Neutrophil (primary cell): ENCODE measurements around the gene MCM3AP.

Experiments
- H3K27ac ChIP-seq: fragments of 200-600 bp; sonication (generic); 2 replicates; pipeline ENCODE4 v1.5.1; 2016; ENCODE audit warnings: mild to moderate bottlenecking, moderate library complexity
- H3K27me3 ChIP-seq: fragments of 200-600 bp; sonication (generic); 2 replicates; pipeline ENCODE4 v1.6.0; 2016; ENCODE audit warnings: mild to moderate bottlenecking
- H3K36me3 ChIP-seq: fragments of 200-600 bp; sonication (generic); 2 replicates; pipeline ENCODE4 v1.5.1; 2017
- H3K4me1 ChIP-seq, 2 experiments: fragments of 200-600 bp in 1 of 2; sonication (generic) in 1 of 2; 1 replicate in 1 of 2; 2 replicates in 1 of 2; pipeline versions ENCODE4 v1.5.1 to v1.6.1; 2013 to 2016; ENCODE audit warnings: low read depth in 1 of 2, low read length in 1 of 2, mild to moderate bottlenecking in 1 of 2, moderate library complexity in 1 of 2; ENCODE audit not compliant: control insufficient read depth in 1 of 2, insufficient read depth in 1 of 2
- H3K4me3 ChIP-seq, 2 experiments: fragments of 200-600 bp in 1 of 2; sonication (generic) in 1 of 2; 1 replicate in 1 of 2; 2 replicates in 1 of 2; pipeline ENCODE4 v1.5.1; 2013 to 2016; ENCODE audit warnings: low read depth in 1 of 2, low read length in 1 of 2, mild to moderate bottlenecking in 1 of 2, moderate library complexity in 1 of 2
- H3K9me3 ChIP-seq: fragments of 200-600 bp; sonication (generic); 2 replicates; pipeline ENCODE4 v1.5.1; 2016
- TF ChIP-seq, protein P1 (sequence below): fragments of 200-600 bp; sonication (generic); IDR thresholded peaks from 2 replicates; pipeline ENCODE4 v1.5.1; 2016; ENCODE audit warnings: antibody characterized with exemption

The MCM3AP gene

GRCh38 chr21:46285206-46285661 is at the start of gene MCM3AP:
Gene MCM3AP, minus strand, starts transcription at chr21:46285611. Its CDS starts 325 bp downstream, at chr21:46285286.
- H3K4me3 ChIP-seq = peak within 1 kb of the TSS; percentile 82 to 89
- no peaks in the 10 kb centered on the region for H3K9me3 ChIP-seq
- no peaks in the 10 kb centered on the region for H3K27me3 ChIP-seq
- peaks cover 29 to 37% of the 10 kb centered on the region in 2 experiments for H3K4me1 ChIP-seq
- H3K36me3 ChIP-seq = peaks cover 15% of the 10 kb centered on the region
- peak within 1 kb of the TSS; percentile 90 for H3K27ac ChIP-seq
- TF ChIP-seq, protein P1, sequence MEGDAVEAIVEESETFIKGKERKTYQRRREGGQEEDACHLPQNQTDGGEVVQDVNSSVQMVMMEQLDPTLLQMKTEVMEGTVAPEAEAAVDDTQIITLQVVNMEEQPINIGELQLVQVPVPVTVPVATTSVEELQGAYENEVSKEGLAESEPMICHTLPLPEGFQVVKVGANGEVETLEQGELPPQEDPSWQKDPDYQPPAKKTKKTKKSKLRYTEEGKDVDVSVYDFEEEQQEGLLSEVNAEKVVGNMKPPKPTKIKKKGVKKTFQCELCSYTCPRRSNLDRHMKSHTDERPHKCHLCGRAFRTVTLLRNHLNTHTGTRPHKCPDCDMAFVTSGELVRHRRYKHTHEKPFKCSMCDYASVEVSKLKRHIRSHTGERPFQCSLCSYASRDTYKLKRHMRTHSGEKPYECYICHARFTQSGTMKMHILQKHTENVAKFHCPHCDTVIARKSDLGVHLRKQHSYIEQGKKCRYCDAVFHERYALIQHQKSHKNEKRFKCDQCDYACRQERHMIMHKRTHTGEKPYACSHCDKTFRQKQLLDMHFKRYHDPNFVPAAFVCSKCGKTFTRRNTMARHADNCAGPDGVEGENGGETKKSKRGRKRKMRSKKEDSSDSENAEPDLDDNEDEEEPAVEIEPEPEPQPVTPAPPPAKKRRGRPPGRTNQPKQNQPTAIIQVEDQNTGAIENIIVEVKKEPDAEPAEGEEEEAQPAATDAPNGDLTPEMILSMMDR = no peak

DNA sequence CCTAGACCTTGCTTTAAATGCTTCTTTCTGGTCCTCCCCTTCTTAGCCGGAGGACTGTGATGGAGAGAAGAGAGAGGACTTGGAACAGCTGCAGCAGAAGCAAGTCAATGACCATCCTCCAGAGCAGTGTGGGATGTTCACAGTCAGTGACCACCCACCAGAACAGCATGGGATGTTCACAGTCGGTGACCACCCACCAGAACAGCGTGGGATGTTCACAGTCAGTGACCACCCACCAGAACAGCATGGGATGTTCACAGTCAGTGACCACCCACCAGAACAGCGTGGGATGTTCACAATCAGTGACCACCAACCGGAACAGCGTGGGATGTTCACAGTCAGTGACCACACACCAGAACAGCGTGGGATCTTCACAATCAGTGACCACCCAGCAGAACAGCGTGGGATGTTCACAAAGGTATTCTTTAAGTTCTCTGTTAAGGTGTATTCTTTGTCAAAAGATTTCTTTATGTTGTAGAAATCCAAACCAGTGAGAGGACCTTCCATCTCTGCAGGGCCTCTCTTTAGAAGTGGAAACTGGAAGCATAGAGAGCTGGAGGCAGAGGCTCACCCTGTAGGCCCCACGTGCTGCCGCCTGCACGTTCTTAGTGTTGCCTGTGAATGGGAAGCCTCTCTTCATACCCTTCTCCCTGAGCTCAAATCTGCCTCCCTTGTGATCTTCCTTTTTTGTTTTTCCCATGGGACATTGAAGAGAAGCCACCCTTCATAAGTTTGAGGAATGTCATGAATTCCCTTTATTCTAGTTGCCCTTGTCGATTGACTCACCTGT is 49.1 kb upstream of the MCM3AP start:
- Histone ChIP-seq H3K9me3 (no peaks in the 10 kb centered on the region), H3K27ac (no peak overlapping the region), H3K36me3 (peaks cover 54% of the 10 kb centered on the region), H3K4me3 (no peak overlapping the region), H3K4me1 (no peaks in the 10 kb centered on the region), H3K27me3 (no peaks in the 10 kb centered on the region)
- TF ChIP-seq, protein P1 = no peak

- H3K4me3 ChIP-seq = no peak overlapping the region
- no peak overlapping the region for H3K27ac ChIP-seq
- peaks cover 11% of the 10 kb centered on the region for H3K36me3 ChIP-seq
- no peaks in the 10 kb centered on the region for H3K9me3 ChIP-seq
- TF ChIP-seq, protein P1 = no peak
- H3K27me3 ChIP-seq = no peaks in the 10 kb centered on the region
- peaks cover 10 to 12% of the 10 kb centered on the region in 2 experiments for H3K4me1 ChIP-seq
Observed at GRCh38 chr21:46329796-46330195, 44.4 kb upstream of the MCM3AP start.

DNA sequence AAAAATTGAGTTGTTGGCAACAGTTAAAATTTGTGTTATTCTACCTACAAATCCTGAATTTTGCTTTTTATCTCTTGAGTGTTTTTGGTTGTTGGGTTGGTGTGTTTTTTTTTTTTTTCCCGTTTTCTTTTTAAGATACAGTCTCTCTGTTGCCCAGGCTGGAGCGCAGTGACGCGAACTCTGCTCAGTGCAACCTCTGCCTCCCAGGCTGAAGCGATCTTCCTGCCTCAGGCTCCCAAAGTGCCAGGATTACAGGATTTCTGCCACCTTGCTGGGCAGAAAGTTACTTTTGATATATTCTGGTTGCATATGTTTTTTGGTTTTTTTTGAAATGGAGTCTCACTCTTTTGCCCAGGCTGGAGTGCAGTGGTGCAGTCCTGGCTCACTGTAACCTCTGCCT is 42.7 kb upstream of the MCM3AP start:
- Histone ChIP-seq H3K4me3 (no peak overlapping the region), H3K9me3 (no peaks in the 10 kb centered on the region), H3K27me3 (no peaks in the 10 kb centered on the region), H3K27ac (no peak overlapping the region), H3K36me3 (peaks cover 9% of the 10 kb centered on the region), H3K4me1 (peaks cover 15 to 16% of the 10 kb centered on the region in 2 experiments)
- TF ChIP-seq, protein P1 = no peak

DNA sequence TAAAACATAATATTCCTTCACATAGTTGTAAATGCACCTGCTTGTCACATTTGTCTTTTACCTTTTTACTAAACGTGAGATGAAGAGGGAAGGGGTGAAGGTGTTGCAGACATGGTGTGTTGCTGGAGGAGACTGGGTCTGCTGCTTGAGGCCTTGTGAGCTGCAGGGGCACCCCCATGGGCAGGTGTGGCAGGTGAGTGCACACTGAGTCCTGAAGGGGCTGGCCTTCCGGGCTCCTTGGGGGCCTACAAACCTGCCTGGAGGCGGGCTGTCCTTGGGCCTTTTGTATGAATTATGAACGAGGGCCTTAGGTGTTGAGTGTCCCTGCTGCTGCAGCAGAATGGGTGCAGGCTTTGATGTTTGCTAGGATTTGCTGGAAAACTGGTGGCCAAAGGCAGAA is 42.3 kb upstream of the MCM3AP start:
- Histone ChIP-seq H3K4me3 (no peak overlapping the region), H3K27me3 (no peaks in the 10 kb centered on the region), H3K4me1 (peaks cover 19 to 20% of the 10 kb centered on the region in 2 experiments), H3K36me3 (peaks cover 9% of the 10 kb centered on the region), H3K27ac (no peak overlapping the region), H3K9me3 (no peaks in the 10 kb centered on the region)
- TF ChIP-seq, protein P1 = no peak
